Activated CD8-positive, alpha-beta T cell treated with anti-CD3 and anti-CD28 coated beads for 36 hours (primary cell): ENCODE results near the gene PACRG. TPM values are rescaled to one million over a fixed set of nuclear protein-coding genes. Genes with fewer than 3 reads are reported as not detected.

Experiments used
- ATAC-seq: fragments of 200-7000 bp; cut with Tn5 transposase; one replicate; pipeline ENCODE4 v1.10.0; 2021; ENCODE audit warnings: mild to moderate bottlenecking, moderate library complexity
- CTCF ChIA-PET: fragments of 350-600 bp; sonication (Branson Sonifier 250); formaldehyde crosslinking; loops from one replicate; lab custom pipeline; 2021; ENCODE audit warnings: antibody characterized with exemption; lab: Charles Lee
- POLR2A ChIA-PET: fragments of 350-600 bp; sonication (Branson Sonifier 250); formaldehyde crosslinking; loops from one replicate; lab custom pipeline; 2021; ENCODE audit warnings: antibody characterized with exemption; lab: Charles Lee
- DNase-seq: peaks from one replicate; pipeline ENCODE4 v3.0.0-alpha.2; 2020
- H3K27ac Mint-ChIP-seq: one replicate; pipeline ENCODE4 v1.8.0; 2021; ENCODE audit warnings: mild to moderate bottlenecking, mixed read lengths
- H3K27me3 Mint-ChIP-seq: one replicate; pipeline ENCODE4 v1.8.0; 2021; ENCODE audit warnings: mixed read lengths
- H3K36me3 Mint-ChIP-seq: one replicate; pipeline ENCODE4 v1.8.0; 2021; ENCODE audit warnings: low read depth, mixed read lengths
- H3K4me1 Mint-ChIP-seq: one replicate; pipeline ENCODE4 v1.8.0; 2021; ENCODE audit warnings: low read depth, mixed read lengths
- H3K4me3 Mint-ChIP-seq: one replicate; pipeline ENCODE4 v1.8.0; 2021; ENCODE audit warnings: mild to moderate bottlenecking, moderate library complexity, mixed read lengths
- H3K9me3 Mint-ChIP-seq: one replicate; pipeline ENCODE4 v1.8.0; 2021; ENCODE audit warnings: mixed read lengths
- intact Hi-C: fragments of 100-400 bp; cut with micrococcal nuclease; formaldehyde crosslinking; loops from one replicate; pipeline ENCODE4 v1.10.0; 2022
- total RNA-seq, 2 experiments: library from RNA; stranded (reverse); gene quantifications; one replicate each; pipeline ENCODE4 v1.2.3, GENCODE V29; 2021
- TF ChIP-seq, protein P1 (sequence below): fragments of 200-600 bp; IDR thresholded peaks from one replicate; pipeline ENCODE4 v1.8.0; 2022; ENCODE audit warnings: antibody characterized with exemption, mild to moderate bottlenecking

The PACRG gene
- total RNA-seq, 2 experiments from 2014 or later, result not detected

DNA sequence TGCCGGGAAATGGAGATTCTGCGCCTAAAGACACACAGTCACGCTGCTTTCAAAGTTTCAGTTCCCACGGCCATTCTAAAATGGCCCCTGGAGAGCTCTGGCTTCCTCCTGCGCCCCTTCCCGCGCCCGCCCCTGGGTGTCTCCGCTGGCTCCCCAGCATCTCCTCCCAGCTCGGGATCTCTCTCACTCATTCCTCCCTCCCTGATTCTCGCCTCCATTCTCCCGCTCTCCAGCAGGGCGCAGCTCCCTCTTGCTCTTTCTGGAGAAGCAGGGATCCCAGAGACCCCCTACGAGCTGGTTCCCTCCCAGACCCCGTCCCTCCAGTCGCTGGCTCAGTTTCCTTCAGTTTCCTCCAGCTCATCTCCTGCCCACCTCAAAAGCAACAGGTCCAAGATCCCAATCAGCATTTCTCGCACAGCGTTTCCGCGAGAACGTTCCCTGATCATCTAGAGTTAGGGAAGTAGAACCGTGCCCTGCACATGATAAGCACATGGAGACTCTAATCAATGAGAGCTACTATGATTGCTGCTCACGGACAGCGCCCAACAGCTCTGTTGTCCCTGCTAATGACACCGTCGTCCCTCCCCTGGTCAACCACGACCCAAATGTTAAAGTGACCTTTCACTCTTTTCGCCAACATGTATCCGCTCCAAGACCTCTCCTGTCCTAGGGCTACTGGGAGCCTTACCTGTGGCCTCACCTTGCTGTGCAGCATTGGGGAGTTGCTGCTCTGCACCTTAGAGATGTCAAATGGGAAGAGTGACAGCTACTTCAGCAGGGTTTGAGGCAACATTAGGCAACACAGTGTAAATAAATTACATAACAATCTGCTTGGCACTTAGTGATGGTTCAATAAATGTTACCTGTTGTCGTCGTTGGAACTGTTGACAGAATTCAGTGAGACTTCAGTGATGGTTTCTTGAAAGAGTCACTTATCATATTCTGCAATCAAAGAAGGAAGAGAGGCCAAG is 468.2 kb downstream of the PACRG start:
- H3K27me3 Mint-ChIP-seq, result peaks cover 6% of the 10 kb centered on the region
- POLR2A ChIA-PET, result no interaction called here
- CTCF ChIA-PET, result no interaction called here
- no peak overlapping the region for H3K4me3 Mint-ChIP-seq
- TF ChIP-seq, protein P1, sequence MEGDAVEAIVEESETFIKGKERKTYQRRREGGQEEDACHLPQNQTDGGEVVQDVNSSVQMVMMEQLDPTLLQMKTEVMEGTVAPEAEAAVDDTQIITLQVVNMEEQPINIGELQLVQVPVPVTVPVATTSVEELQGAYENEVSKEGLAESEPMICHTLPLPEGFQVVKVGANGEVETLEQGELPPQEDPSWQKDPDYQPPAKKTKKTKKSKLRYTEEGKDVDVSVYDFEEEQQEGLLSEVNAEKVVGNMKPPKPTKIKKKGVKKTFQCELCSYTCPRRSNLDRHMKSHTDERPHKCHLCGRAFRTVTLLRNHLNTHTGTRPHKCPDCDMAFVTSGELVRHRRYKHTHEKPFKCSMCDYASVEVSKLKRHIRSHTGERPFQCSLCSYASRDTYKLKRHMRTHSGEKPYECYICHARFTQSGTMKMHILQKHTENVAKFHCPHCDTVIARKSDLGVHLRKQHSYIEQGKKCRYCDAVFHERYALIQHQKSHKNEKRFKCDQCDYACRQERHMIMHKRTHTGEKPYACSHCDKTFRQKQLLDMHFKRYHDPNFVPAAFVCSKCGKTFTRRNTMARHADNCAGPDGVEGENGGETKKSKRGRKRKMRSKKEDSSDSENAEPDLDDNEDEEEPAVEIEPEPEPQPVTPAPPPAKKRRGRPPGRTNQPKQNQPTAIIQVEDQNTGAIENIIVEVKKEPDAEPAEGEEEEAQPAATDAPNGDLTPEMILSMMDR, result no peak
- no peak overlapping the region for H3K27ac Mint-ChIP-seq
- no peaks in the 10 kb centered on the region for H3K9me3 Mint-ChIP-seq
- intact Hi-C loops, result no loop called here
- ATAC-seq, result no peak
- no peaks in the 10 kb centered on the region for H3K36me3 Mint-ChIP-seq
- no peaks in the 10 kb centered on the region for H3K4me1 Mint-ChIP-seq
- DNase-seq, result no peak

DNA sequence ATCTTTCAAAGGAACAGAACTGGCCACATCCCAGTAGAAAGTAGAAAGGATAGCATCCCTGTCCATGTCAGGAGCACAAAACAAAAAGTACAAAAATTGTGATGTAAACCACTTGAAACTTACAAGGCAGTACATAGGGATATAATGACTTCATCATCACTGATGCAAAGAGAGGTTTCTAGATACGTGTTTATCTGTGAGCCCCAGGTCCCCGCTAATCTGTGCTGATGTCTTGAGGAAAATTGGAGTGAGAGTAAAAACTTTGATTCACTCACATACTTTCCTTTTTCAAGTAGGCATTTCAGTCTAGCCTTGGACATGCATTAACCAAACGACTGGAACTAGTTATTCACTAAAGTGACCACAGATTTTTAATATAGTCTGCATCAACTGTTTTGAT is 470.1 kb downstream of the PACRG start:
- no peak overlapping the region for H3K4me3 Mint-ChIP-seq
- ATAC-seq, result no peak
- H3K27ac Mint-ChIP-seq, result no peak overlapping the region
- ChIA-PET CTCF (no interaction called here), POLR2A (no interaction called here)
- H3K4me1 Mint-ChIP-seq, result no peaks in the 10 kb centered on the region
- H3K27me3 Mint-ChIP-seq, result peaks cover 7% of the 10 kb centered on the region
- TF ChIP-seq, protein P1, result no peak
- no peaks in the 10 kb centered on the region for H3K9me3 Mint-ChIP-seq
- no peaks in the 10 kb centered on the region for H3K36me3 Mint-ChIP-seq
- intact Hi-C loops, result no loop called here
- DNase-seq, result no peak

DNA sequence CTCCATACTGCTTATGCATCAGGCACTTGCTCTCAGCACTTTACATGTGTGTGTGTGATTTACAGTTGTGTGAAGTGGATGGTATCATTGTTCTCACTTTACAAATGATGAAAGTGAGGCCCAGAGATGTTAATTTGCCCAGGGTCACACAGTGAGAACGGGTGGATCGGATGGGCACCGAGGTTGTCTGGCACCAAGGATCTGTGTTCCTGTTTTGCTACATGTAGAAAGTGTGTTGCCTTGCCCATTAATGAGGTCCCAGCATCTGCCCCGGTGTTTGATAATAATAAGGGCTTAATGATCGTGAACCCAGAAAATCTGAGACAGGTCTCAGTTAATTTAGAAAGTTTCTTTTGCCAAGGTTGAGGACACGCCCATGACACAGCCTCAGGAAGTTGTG is 470.6 kb downstream of the PACRG start:
- Mint-ChIP-seq H3K4me1 (no peaks in the 10 kb centered on the region), H3K4me3 (no peak overlapping the region), H3K27me3 (peaks cover 7% of the 10 kb centered on the region), H3K9me3 (no peaks in the 10 kb centered on the region), H3K27ac (no peak overlapping the region), H3K36me3 (no peaks in the 10 kb centered on the region)
- ChIA-PET CTCF (no interaction called here), POLR2A (no interaction called here)
- TF ChIP-seq, protein P1, result no peak
- DNase-seq (no peak), ATAC-seq (no peak)
- intact Hi-C loops, result no loop called here

DNA sequence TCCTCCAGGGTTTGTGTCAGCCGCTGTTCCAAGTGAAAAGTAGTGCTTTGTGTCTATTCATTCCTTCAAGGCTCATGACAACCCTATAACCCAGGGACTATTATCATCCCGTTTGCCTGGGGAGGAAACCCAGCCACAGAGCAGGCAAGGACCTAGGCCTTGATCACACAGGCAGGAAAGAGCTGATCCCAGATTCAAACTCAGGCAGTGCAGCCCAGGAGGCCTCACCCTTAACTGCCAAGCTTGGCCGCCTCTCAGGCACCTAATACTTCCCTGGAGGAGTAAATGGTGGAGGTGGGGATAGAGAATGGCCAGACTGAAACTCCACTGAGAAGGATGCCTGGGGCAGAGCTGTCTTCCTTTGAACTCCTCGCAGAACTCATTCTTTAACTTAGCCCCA is 471.6 kb downstream of the PACRG start:
- H3K4me1 Mint-ChIP-seq, result no peaks in the 10 kb centered on the region
- intact Hi-C loops, result no loop called here
- ChIA-PET POLR2A (no interaction called here), CTCF (no interaction called here)
- ATAC-seq (no peak), DNase-seq (no peak)
- H3K36me3 Mint-ChIP-seq, result no peaks in the 10 kb centered on the region
- TF ChIP-seq, protein P1, result no peak
- no peaks in the 10 kb centered on the region for H3K9me3 Mint-ChIP-seq
- H3K27me3 Mint-ChIP-seq, result peaks cover 7% of the 10 kb centered on the region
- H3K27ac Mint-ChIP-seq, result no peak overlapping the region
- H3K4me3 Mint-ChIP-seq, result no peak overlapping the region

DNA sequence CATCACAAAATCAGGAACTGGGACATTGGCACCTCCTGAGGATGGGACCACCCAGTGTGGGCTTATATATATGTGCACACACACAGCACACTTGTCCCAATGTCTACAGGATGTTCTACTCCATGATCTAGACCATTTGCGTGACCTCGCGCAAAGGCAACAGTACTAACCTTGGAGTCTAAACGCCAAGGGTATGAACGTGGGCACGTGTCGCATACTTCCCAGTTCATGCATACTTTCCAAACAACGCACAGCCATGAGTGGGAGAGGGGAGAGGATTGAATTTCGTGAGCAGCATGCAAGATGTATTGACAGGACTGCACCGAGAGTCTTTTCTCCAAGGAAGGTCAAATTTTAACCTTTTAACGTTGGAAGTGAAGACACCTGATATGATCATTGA is 472.5 kb downstream of the PACRG start:
- Mint-ChIP-seq H3K4me1 (no peaks in the 10 kb centered on the region), H3K4me3 (no peak overlapping the region), H3K36me3 (no peaks in the 10 kb centered on the region), H3K27me3 (peaks cover 7% of the 10 kb centered on the region), H3K27ac (no peak overlapping the region), H3K9me3 (no peaks in the 10 kb centered on the region)
- no peak for ATAC-seq
- intact Hi-C loops, result no loop called here
- ChIA-PET CTCF (no interaction called here), POLR2A (no interaction called here)
- TF ChIP-seq, protein P1, result no peak
- no peak for DNase-seq
